H1 (cell line): ENCODE data around the gene ORC5. TPM values are rescaled to one million over a fixed set of nuclear protein-coding genes. Genes with fewer than 3 reads are reported as not detected.

Source experiments
- CTCF ChIA-PET: fragments of 300-600 bp; sonication (Branson Sonifier 250); formaldehyde crosslinking; loops from one replicate; lab custom pipeline; 2021; ENCODE audit not compliant: partially characterized antibody; lab: Charles Lee
- POLR2A ChIA-PET: fragments of 300-600 bp; sonication (Branson Sonifier 250); formaldehyde crosslinking; loops from one replicate; lab custom pipeline; 2021; ENCODE audit warnings: inconsistent platforms; ENCODE audit not compliant: partially characterized antibody; lab: Charles Lee
- DNase-seq, 2 experiments: peaks; one replicate each; pipeline versions ENCODE4 v3.0.0 to v3.0.0-alpha.2; 2010 to 2022; ENCODE audit warnings: low spot score in 2 of 2, low read depth in 1 of 2, mixed read lengths in 1 of 2
- FAIRE-seq: peaks from 2 replicates; lab custom pipeline; 2011; peaks lifted over from hg19 to GRCh38; lab: Jason Lieb, UNC
- H2AFZ ChIP-seq: 2 replicates; pipeline ENCODE4 v1.8.1; 2012; ENCODE audit warnings: low read length, inconsistent platforms
- H2AK5ac ChIP-seq: 2 replicates; pipeline ENCODE4 v1.6.1; 2013; ENCODE audit warnings: low read depth, low read length
- H2BK120ac ChIP-seq: replicated peaks from 2 replicates; pipeline ENCODE3; 2013; ENCODE audit warnings: low read depth, low read length, inconsistent platforms
- H2BK12ac ChIP-seq: 2 replicates; pipeline ENCODE4 v1.6.1; 2013; ENCODE audit warnings: low read depth, low read length
- H2BK15ac ChIP-seq: 2 replicates; pipeline ENCODE4 v1.6.1; 2013; ENCODE audit warnings: low read length
- H2BK20ac ChIP-seq: 2 replicates; pipeline ENCODE4 v1.6.1; 2013; ENCODE audit warnings: low read length
- H2BK5ac ChIP-seq: 2 replicates; pipeline ENCODE4 v1.6.1; 2013; ENCODE audit warnings: low read depth, low read length
- H3K14ac ChIP-seq: 2 replicates; pipeline ENCODE4 v1.6.1; 2013; ENCODE audit warnings: inconsistent platforms; ENCODE audit not compliant: insufficient read length
- H3K18ac ChIP-seq: 2 replicates; pipeline ENCODE4 v1.6.1; 2013; ENCODE audit warnings: low read length; ENCODE audit errors: extremely low read depth
- H3K23ac ChIP-seq: 2 replicates; pipeline ENCODE4 v1.6.1; 2013; ENCODE audit warnings: inconsistent platforms; ENCODE audit not compliant: insufficient read length
- H3K23me2 ChIP-seq: 2 replicates; pipeline ENCODE4 v1.6.1; 2013; ENCODE audit warnings: low read depth, low read length
- H3K27ac ChIP-seq: 2 replicates; pipeline ENCODE4 v1.6.1; 2011; ENCODE audit warnings: low read depth, low read length, inconsistent platforms
- H3K27me3 ChIP-seq, 4 experiments: replicated peaks in 1 of 4; 1 replicate in 1 of 4; 2 replicates in 3 of 4; pipeline versions ENCODE4 v1.6.1 to v1.8.1; 2011 to 2013; ENCODE audit warnings: low read length in 3 of 4, mild to moderate bottlenecking in 3 of 4, inconsistent platforms in 2 of 4, mixed read lengths in 2 of 4, moderate library complexity in 1 of 4; ENCODE audit not compliant: control insufficient read depth in 3 of 4, insufficient read depth in 3 of 4; ENCODE audit errors: extremely low read depth in 1 of 4
- H3K36me3 ChIP-seq, 4 experiments: 2 replicates each; pipeline versions ENCODE4 v1.6.1 to v1.8.1; 2011 to 2013; ENCODE audit warnings: mild to moderate bottlenecking in 4 of 4, low read length in 3 of 4, moderate library complexity in 2 of 4, control low read depth in 1 of 4, inconsistent platforms in 1 of 4; ENCODE audit not compliant: insufficient read depth in 4 of 4, control insufficient read depth in 2 of 4
- H3K4ac ChIP-seq: replicated peaks from 2 replicates; pipeline ENCODE3; 2013; ENCODE audit warnings: low read length, low read depth, mixed read lengths, inconsistent platforms; ENCODE audit not compliant: insufficient read length
- H3K4me1 ChIP-seq, 4 experiments: replicated peaks in 1 of 4; 1 replicate in 1 of 4; 2 replicates in 3 of 4; pipeline versions ENCODE4 v1.6.1 to v1.8.1; 2011 to 2013; ENCODE audit warnings: low read length in 3 of 4, inconsistent platforms in 2 of 4, mixed read lengths in 1 of 4; ENCODE audit not compliant: insufficient read depth in 4 of 4, control insufficient read depth in 3 of 4
- H3K4me2 ChIP-seq, 2 experiments: 2 replicates each; pipeline versions ENCODE4 v1.6.1 to v1.8.1; 2011 to 2013; ENCODE audit warnings: low read depth in 2 of 2, low read length in 2 of 2, control low read depth in 1 of 2, inconsistent platforms in 1 of 2, mild to moderate bottlenecking in 1 of 2; ENCODE audit not compliant: insufficient read depth in 1 of 2
- H3K4me3 ChIP-seq, 4 experiments: fragments of 200-600, 300-600 bp in 1 of 4; sonication (generic), shearing (Covaris generic), sonication (Bioruptor Twin) in 1 of 4; 2 replicates each; pipeline versions ENCODE4 v1.5.1 to v1.8.1; 2011 to 2016; ENCODE audit warnings: low read length in 4 of 4, low read depth in 3 of 4, control low read depth in 2 of 4, inconsistent platforms in 2 of 4, mild to moderate bottlenecking in 2 of 4, mixed read lengths in 1 of 4, moderate library complexity in 1 of 4; ENCODE audit not compliant: insufficient read depth in 2 of 4; ENCODE audit errors: extremely low read depth in 1 of 4
- H3K56ac ChIP-seq: replicated peaks from 2 replicates; pipeline ENCODE3; 2013; ENCODE audit warnings: low read depth, mild to moderate bottlenecking, mixed read lengths, low read length, inconsistent platforms; ENCODE audit not compliant: insufficient read length
- H3K79me1 ChIP-seq: 2 replicates; pipeline ENCODE4 v1.6.1; 2013; ENCODE audit warnings: low read depth, low read length, control low read depth
- H3K79me2 ChIP-seq, 2 experiments: 2 replicates each; pipeline versions ENCODE4 v1.6.1 to v1.8.1; 2012 to 2013; ENCODE audit warnings: low read length in 2 of 2, mild to moderate bottlenecking in 2 of 2, inconsistent platforms in 1 of 2; ENCODE audit not compliant: insufficient read depth in 2 of 2, control insufficient read depth in 1 of 2
- H3K9ac ChIP-seq, 4 experiments: replicated peaks in 1 of 4; 1 replicate in 1 of 4; 2 replicates in 3 of 4; pipeline versions ENCODE4 v1.6.1 to v1.8.1; 2011 to 2013; ENCODE audit warnings: low read depth in 3 of 4, low read length in 3 of 4, control low read depth in 2 of 4, mild to moderate bottlenecking in 2 of 4, moderate library complexity in 2 of 4, inconsistent platforms in 1 of 4; ENCODE audit errors: extremely low read depth in 1 of 4
- H3K9me3 ChIP-seq, 2 experiments: 2 replicates each; pipeline versions ENCODE4 v1.6.1 to v1.8.1; 2012 to 2013; ENCODE audit warnings: mild to moderate bottlenecking in 2 of 2, moderate library complexity in 2 of 2, control low read depth in 1 of 2, inconsistent platforms in 1 of 2, low read depth in 1 of 2, low read length in 1 of 2, mixed read lengths in 1 of 2; ENCODE audit not compliant: insufficient read depth in 2 of 2
- H4K20me1 ChIP-seq, 2 experiments: replicated peaks in 1 of 2; 2 replicates each; pipeline versions ENCODE3 to v1.8.1; 2011 to 2013; ENCODE audit warnings: inconsistent platforms in 2 of 2, low read length in 2 of 2, mild to moderate bottlenecking in 1 of 2; ENCODE audit not compliant: insufficient read depth in 2 of 2, control insufficient read depth in 1 of 2
- H4K5ac ChIP-seq: 2 replicates; pipeline ENCODE4 v1.6.1; 2013; ENCODE audit warnings: low read length, low read depth, mixed read lengths, inconsistent platforms; ENCODE audit not compliant: insufficient read length
- H4K8ac ChIP-seq: 2 replicates; pipeline ENCODE4 v1.8.0; 2013; ENCODE audit warnings: mild to moderate bottlenecking, moderate library complexity, low read length, inconsistent platforms; ENCODE audit not compliant: insufficient read depth; ENCODE audit errors: extremely low read depth
- H4K91ac ChIP-seq: replicated peaks from 2 replicates; pipeline ENCODE3; 2013; ENCODE audit warnings: low read length, mixed read lengths, inconsistent platforms; ENCODE audit not compliant: insufficient read length
- RNF2 ChIP-seq: fragments of 200-900, 300-1000 bp; sonication (generic); IDR thresholded peaks from 2 replicates; pipeline ENCODE4 v1.7.1; 2016; ENCODE audit warnings: borderline replicate concordance, low read depth, mild to moderate bottlenecking, antibody characterized with exemption, low read length; ENCODE audit not compliant: poor library complexity, severe bottlenecking; ENCODE audit errors: missing control alignments
- SUZ12 ChIP-seq: fragments of 200-600 bp; sonication (generic); IDR thresholded peaks from 2 replicates; pipeline ENCODE4 v1.6.1; 2012; ENCODE audit warnings: mild to moderate bottlenecking, inconsistent platforms, low read length, moderate library complexity, mixed read lengths
- WGBS, 2 experiments: shearing (Covaris generic) in 1 of 2; methylation state at CpG; one replicate each; pipeline versions ENCODE4 v1.1.6 to v1.1.7; 2013 to 2015; ENCODE audit warnings: low lambda C conversion rate in 2 of 2, mixed read lengths in 2 of 2, inconsistent platforms in 1 of 2, low coverage in 1 of 2, missing lambda C conversion rate in 1 of 2; ENCODE audit not compliant: insufficient replicate concordance in 2 of 2, insufficient coverage in 1 of 2, insufficient read length in 1 of 2; ENCODE audit errors: extremely low coverage in 1 of 2, missing lambda C conversion rate in 1 of 2; 5-methylcytosine and 5-hydroxymethylcytosine counted together
- polyA plus RNA-seq, 7 experiments: library from polyadenylated mRNA; depleted of rRNA in 3 of 7; stranded (reverse) in 5 of 7; unstranded in 2 of 7; fragments of >200 nt in 5 of 7; fragments of 200-250 nt in 2 of 7; gene quantifications; 1 replicate in 5 of 7; 2 replicates in 1 of 7; 4 replicates in 1 of 7; pipeline versions ENCODE4 v1.2.1 to v1.2.3, GENCODE V29; 2011 to 2013; ENCODE audit warnings: missing spikeins in 2 of 7, mixed read lengths in 2 of 7
- total RNA-seq: library from RNA; stranded (reverse); fragmentation: NEBNext Ultra II Directional; extraction: Animal tissue kit (Norgen Biotek cat#: 25700); gene quantifications from 2 replicates; pipeline ENCODE4 v1.2.1, GENCODE V29; 2021

Gene ORC5
- total and polyA plus RNA-seq, 2 of the 8 experiments (the other 6 are each of a cell fraction or from before 2014, with no cell fraction given), result 7.7 to 19.9 TPM

DNA sequence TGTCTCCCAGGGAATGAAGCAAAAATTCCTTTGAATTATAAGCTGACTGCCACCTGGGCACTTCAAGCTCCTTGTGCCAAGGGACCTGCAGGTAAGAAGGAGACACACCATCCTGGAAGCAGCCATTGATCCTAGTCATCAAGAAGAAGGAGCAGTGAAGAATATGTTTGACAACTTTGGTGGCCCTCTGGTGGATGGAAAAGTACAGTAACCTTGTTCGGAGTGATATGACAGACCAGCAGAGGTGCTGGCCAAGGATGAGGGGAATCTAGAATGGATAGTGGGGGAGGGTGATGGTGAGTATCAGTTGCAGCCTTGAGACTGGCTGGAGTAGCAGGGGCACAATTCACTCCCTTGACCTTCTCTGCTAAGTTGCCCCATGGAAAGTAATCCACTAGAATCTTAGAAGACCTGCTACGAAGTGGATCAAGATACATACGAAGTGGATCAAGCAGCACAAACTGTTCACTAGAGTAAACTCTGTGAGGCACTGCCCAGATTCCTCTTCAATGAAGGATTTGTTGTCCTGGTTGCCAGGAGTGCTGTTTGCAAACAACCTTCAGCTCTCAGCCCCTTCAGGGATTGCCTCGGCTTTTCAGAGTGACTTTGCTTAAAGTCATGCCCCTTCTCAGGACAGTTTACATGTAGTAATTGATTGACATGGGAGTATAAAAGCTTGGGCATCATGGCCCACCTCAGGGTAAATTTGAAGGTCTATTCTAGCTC lies 44.8 kb upstream of the ORC5 start:
- no peaks in the 10 kb centered on the region for H3K79me1 ChIP-seq
- WGBS, 2 experiments, result 87% methylated on average over 4 of the region's 4 CpGs; no CpG with 5 or more reads in 1 of the 2 experiments
- H2BK120ac ChIP-seq, result no peak overlapping the region
- H2BK12ac ChIP-seq, result no peak overlapping the region
- H3K36me3 ChIP-seq, result no peaks in the 10 kb centered on the region
- H3K27ac ChIP-seq, result no peak overlapping the region
- H4K20me1 ChIP-seq, result no peaks in the 10 kb centered on the region
- H3K4me1 ChIP-seq, result no peaks in the 10 kb centered on the region
- FAIRE-seq, result no peak
- H2BK15ac ChIP-seq, result no peak overlapping the region
- peaks cover 2% of the 10 kb centered on the region; the same call in 1 of the 2 replicates for H3K23me2 ChIP-seq
- H3K18ac ChIP-seq, result no peak overlapping the region
- no peak overlapping the region for H3K23ac ChIP-seq
- H3K14ac ChIP-seq, result no peak overlapping the region
- no peak for DNase-seq
- no peak overlapping the region for H4K91ac ChIP-seq
- no peak overlapping the region for H3K4me2 ChIP-seq
- no peak overlapping the region for H2AFZ ChIP-seq
- POLR2A ChIA-PET, result no interaction called here
- no peak overlapping the region for H3K9ac ChIP-seq
- no peak overlapping the region for H3K4me3 ChIP-seq
- no peak overlapping the region for H3K4ac ChIP-seq
- no peak overlapping the region for H2AK5ac ChIP-seq
- no peak overlapping the region for H2BK5ac ChIP-seq
- no peak overlapping the region for H3K56ac ChIP-seq
- CTCF ChIA-PET, result interaction anchor here (0.8 to 2.6 kb wide), 5 partner anchors 15 to 610 kb away, joined by 3 to 14 read pairs (median 4); no protein-coding TSS in a partner anchor
- H3K9me3 ChIP-seq, result peaks cover 0 to 4% of the 10 kb centered on the region in 2 experiments; a peak in 1 of 4 replicates
- no peak overlapping the region for H4K8ac ChIP-seq
- no peaks in the 10 kb centered on the region for H3K79me2 ChIP-seq
- H3K27me3 ChIP-seq, result peaks cover 0 to 1% (median 0%) of the 10 kb centered on the region in 4 experiments; a peak in 1 of 7 replicates
- no peak overlapping the region for H2BK20ac ChIP-seq
- H4K5ac ChIP-seq, result no peak overlapping the region
- TF ChIP-seq RNF2 (no peak), SUZ12 (no peak)
